Kidney (tissue), 14 donors: ENCODE measurements around the gene FBXW12. TPM values are rescaled to one million over a fixed set of nuclear protein-coding genes. Genes with fewer than 3 reads are reported as not detected.
A peak's percentile ranks its signal among the peaks of the same experiment; 100 is the strongest.

Experiments used
- DNase-seq, 5 donors: peaks; one replicate each; pipeline ENCODE4 v3.0.0-alpha.2; 2013 to 2020
- FAIRE-seq: peaks from 2 replicates; lab custom pipeline; 2012; peaks lifted over from hg19 to GRCh38; lab: Jason Lieb, UNC
- H3K27ac ChIP-seq, 2 donors: one replicate each; pipeline ENCODE4 v1.7.0; 2013; ENCODE audit warnings: low read depth in 2 of 2, low read length in 2 of 2, inconsistent platforms in 1 of 2
- H3K27me3 ChIP-seq: one replicate; pipeline ENCODE4 v1.7.1; 2013; ENCODE audit warnings: low read length, inconsistent platforms; ENCODE audit not compliant: control insufficient read depth, insufficient read depth
- H3K36me3 ChIP-seq, 3 donors: one replicate each; pipeline versions ENCODE4 v1.7.0 to v1.7.1; 2013; ENCODE audit warnings: low read length in 3 of 3, control low read depth in 1 of 3, inconsistent platforms in 1 of 3; ENCODE audit not compliant: insufficient read depth in 3 of 3, control insufficient read depth in 2 of 3
- H3K4me1 ChIP-seq, 3 donors: one replicate each; pipeline versions ENCODE4 v1.7.0 to v1.7.1; 2013; ENCODE audit warnings: low read length in 3 of 3, inconsistent platforms in 1 of 3, low read depth in 1 of 3; ENCODE audit not compliant: control insufficient read depth in 2 of 3, insufficient read depth in 2 of 3
- H3K4me3 ChIP-seq, 3 donors: one replicate each; pipeline versions ENCODE4 v1.7.0 to v1.8.1; 2013; ENCODE audit warnings: low read length in 3 of 3, control low read depth in 1 of 3, inconsistent platforms in 1 of 3
- H3K9ac ChIP-seq, 3 donors: one replicate each; pipeline versions ENCODE4 v1.7.0 to v1.7.1; 2013; ENCODE audit warnings: low read length in 3 of 3, control low read depth in 1 of 3, inconsistent platforms in 1 of 3
- H3K9me3 ChIP-seq, 3 donors: one replicate each; pipeline versions ENCODE4 v1.7.0 to v1.7.1; 2013; ENCODE audit warnings: low read length in 3 of 3, control low read depth in 1 of 3, inconsistent platforms in 1 of 3; ENCODE audit not compliant: control insufficient read depth in 2 of 3, insufficient read depth in 1 of 3
- intact Hi-C: fragments of 100-400 bp; cut with DNase I; formaldehyde crosslinking; loops from one replicate; pipeline ENCODE4 v1.11.1; 2022
- polyA plus RNA-seq: library from polyadenylated mRNA; stranded (reverse); fragments of 350-450 nt; fragmentation: Illumina TruSeq; extraction: RNeasy Lipid Tissue Mini Kit (QIAGEN cat#74804); gene quantifications from one replicate; pipeline ENCODE4 v1.2.3, GENCODE V29; 2014; ENCODE audit warnings: low read depth, low replicate concordance; ENCODE audit not compliant: insufficient read depth
- total RNA-seq: library from RNA; stranded (reverse); fragmentation: NEBNext Ultra II Directional; extraction: Animal tissue kit (Norgen Biotek cat#: 25700); gene quantifications from one replicate; pipeline ENCODE4 v1.2.1, GENCODE V29; 2021
- TF ChIP-seq, protein P1 (sequence below): IDR thresholded peaks from 3 replicates; pipeline ENCODE4 v1.5.1; 2012; ENCODE audit warnings: mild to moderate bottlenecking, moderate library complexity, borderline replicate concordance; ENCODE audit not compliant: insufficient read depth; ENCODE audit errors: extremely low read depth
- donor health status: control.
- donor health status: control.
- donor health status: control.
- donor health status: control.
- donor health status: control.
- donor health status: DM: yes; HTN: yes; CAD: no.
- donor health status: Normal renal cell carcinoma (clear cell type).

Gene FBXW12
- total and polyA plus RNA-seq, 2 donors from 2014 or later = not detected

DNA sequence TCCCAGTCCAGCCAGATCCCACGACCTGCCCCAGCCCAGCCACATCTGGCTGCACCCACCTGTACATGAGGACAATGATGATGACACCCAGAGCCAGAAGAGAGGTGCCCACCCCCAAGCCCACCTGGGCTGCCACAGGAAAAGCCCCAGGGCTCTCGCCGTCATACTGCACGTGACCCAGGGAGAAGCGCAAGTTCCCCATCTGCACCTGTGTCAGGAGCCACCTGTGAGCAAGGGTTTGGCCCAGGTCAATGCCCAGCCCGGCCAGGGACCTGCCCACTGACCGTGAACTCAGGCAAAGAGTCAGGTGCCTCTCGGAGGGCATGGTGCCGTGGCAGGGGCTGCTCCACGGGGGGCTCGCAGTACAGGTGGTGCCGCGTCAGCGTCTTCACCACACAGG is 41.6 kb downstream of the FBXW12 start:
- H3K27ac ChIP-seq = no peak overlapping the region
- intact Hi-C loops = no loop called here
- peaks cover 6 to 85% (median 63%) of the 10 kb centered on the region in 3 donors for H3K36me3 ChIP-seq
- no peak overlapping the region for H3K9ac ChIP-seq
- no peaks in the 10 kb centered on the region for H3K9me3 ChIP-seq
- DNase-seq (peak in 1 of 5 donors; percentile 61), FAIRE-seq (no peak)
- TF ChIP-seq, protein P1, sequence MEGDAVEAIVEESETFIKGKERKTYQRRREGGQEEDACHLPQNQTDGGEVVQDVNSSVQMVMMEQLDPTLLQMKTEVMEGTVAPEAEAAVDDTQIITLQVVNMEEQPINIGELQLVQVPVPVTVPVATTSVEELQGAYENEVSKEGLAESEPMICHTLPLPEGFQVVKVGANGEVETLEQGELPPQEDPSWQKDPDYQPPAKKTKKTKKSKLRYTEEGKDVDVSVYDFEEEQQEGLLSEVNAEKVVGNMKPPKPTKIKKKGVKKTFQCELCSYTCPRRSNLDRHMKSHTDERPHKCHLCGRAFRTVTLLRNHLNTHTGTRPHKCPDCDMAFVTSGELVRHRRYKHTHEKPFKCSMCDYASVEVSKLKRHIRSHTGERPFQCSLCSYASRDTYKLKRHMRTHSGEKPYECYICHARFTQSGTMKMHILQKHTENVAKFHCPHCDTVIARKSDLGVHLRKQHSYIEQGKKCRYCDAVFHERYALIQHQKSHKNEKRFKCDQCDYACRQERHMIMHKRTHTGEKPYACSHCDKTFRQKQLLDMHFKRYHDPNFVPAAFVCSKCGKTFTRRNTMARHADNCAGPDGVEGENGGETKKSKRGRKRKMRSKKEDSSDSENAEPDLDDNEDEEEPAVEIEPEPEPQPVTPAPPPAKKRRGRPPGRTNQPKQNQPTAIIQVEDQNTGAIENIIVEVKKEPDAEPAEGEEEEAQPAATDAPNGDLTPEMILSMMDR = no peak
- no peak overlapping the region for H3K4me3 ChIP-seq
- no peaks in the 10 kb centered on the region for H3K4me1 ChIP-seq
- H3K27me3 ChIP-seq = no peaks in the 10 kb centered on the region

DNA sequence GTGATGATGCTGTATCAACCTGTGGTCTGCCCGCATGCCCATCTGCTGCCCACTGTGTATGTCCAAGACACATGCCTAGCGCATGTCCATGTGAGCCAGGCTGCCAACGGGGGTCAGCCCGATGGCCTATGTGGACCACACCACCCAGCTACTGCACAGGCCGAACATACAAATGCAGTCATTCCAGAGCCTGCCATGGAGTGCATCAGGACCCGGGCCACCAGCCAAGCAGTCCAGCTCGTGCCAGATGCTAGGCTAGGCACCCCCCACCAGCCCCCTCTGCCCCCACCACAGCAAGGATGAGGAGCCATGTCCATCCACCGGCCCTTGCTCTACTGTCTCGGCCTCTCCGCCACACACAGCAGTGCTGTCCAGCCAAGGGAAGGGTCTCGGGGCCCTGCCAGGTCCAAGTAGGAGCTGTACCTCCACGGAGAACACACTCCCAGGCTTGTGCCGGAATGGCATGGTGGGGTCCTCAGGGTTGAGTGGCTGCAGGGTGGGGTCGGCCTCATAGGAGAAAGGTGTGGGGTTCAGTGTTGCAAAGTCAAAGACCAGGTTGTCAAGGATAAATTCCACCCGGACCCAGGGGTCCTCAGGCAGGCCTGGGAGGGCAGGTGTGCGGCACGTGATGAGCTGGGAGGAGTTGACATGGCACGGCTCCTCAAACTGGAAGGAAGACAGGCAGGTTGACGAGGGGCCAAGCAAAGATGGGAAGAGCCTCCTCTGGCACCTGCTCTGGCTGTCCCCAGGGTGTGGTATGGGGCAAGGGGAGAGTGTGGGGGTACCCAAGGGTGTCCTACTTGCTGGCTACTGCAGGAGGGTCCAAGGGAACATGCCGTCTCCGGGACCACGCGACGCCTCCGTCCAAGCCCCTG is 42.6 kb downstream of the FBXW12 start:
- no peaks in the 10 kb centered on the region for H3K9me3 ChIP-seq
- H3K4me3 ChIP-seq = no peak overlapping the region
- intact Hi-C loops = no loop called here
- no peaks in the 10 kb centered on the region for H3K27me3 ChIP-seq
- DNase-seq (peak in 2 of 5 donors; percentile 26 to 63), FAIRE-seq (no peak)
- H3K36me3 ChIP-seq = peaks cover 6 to 85% (median 57%) of the 10 kb centered on the region in 3 donors
- TF ChIP-seq, protein P1 = no peak
- no peak overlapping the region for H3K9ac ChIP-seq
- H3K27ac ChIP-seq = no peak overlapping the region
- H3K4me1 ChIP-seq = no peaks in the 10 kb centered on the region

DNA sequence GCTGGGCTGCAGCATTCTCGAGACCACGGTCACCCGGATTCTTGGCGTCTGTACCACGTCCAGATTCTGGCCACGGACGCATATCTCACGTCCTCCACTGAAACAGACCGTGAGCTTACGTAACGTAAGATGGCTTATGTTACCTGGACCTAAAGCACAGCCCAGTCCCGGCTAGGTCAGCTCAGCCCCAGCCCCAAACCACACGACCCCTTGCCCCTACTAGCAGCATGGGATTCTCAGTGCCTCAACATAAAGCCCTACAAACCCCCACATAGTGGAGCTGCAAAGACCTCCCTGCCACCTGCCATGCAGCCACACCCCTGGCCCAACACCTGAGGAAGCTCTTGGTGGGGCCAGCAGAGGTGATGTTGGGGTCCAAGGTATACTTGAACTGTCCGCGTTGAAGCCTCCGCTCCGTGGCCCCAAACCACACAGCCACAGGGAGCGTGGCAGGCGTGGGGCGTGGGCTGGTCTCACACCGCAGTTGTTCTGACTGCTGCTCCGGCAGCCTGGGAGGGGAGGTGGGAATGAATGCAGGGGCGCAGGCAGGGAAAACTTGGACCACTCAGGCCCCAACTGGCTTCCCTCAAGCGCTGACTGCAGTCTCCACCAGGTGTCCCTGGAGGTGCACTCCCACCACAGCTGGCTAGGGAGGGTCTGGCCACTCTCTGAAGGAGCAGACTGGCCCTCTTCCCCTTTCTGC is 43.4 kb downstream of the FBXW12 start:
- no peaks in the 10 kb centered on the region for H3K9me3 ChIP-seq
- peak in 1 of 5 donors; percentile 49 for DNase-seq

More for the DNA sequence above, 43.4 kb downstream of the FBXW12 start:
- TF ChIP-seq, protein P1 = no peak
- H3K4me3 ChIP-seq = no peak overlapping the region
- FAIRE-seq = no peak
- peaks cover 6 to 82% (median 53%) of the 10 kb centered on the region in 3 donors for H3K36me3 ChIP-seq
- no peaks in the 10 kb centered on the region for H3K4me1 ChIP-seq
- H3K9ac ChIP-seq = no peak overlapping the region
- no peaks in the 10 kb centered on the region for H3K27me3 ChIP-seq
- intact Hi-C loops = no loop called here
- H3K27ac ChIP-seq = no peak overlapping the region
